Measurements from ENCODE around the gene NKX6-2. TPM values are rescaled to one million over a fixed set of nuclear protein-coding genes. Genes with fewer than 3 reads are reported as not detected.

The NKX6-2 gene
- polyA plus RNA-seq, 1 donor (not counting 4 experiments of a cell fraction or from before 2014, with no cell fraction given): not detected

DNA sequence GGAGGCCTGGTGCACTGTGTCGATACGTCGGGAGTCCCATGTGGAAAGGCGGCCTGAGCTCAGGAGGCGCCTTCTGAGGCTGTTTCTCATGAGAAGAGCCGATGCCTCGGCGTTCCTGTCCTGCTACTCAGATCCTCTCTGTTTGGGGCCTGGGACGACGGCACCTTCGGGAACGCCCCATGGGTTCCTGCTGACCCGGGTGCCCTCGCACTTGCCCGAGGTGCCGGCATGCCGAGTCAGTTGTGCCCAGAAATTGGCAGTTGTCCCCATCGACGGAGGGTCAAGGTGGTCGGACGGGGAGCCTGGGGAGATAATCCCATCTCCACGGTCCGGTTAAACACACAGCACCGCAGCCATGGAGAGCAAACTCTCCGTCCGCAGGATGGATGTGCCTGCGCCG, 33.0 kb downstream of the NKX6-2 start:
- H3K27ac ChIP-seq (ENCODE audit: control insufficient read depth, insufficient read depth, low read length): no peak overlapping the region
- H4K20me1 ChIP-seq (ENCODE audit: control insufficient read depth, extremely low read depth, insufficient read depth, low read length): no peaks in the 10 kb centered on the region
- dilution Hi-C loops (cut with MboI; ENCODE audit: extremely low pct_ligation_motif_present, low sequenced_read_pairs): no loop called here
- H3K9ac ChIP-seq (ENCODE audit: control insufficient read depth, extremely low read depth, insufficient read depth, low read length): no peak overlapping the region
- no peaks in the 10 kb centered on the region for H3K4me1 ChIP-seq (ENCODE audit: control insufficient read depth, extremely low read depth, insufficient read depth, low read length)
- peaks cover 4% of the 10 kb centered on the region for H3K9me3 ChIP-seq (ENCODE audit: control insufficient read depth, low read depth, low read length)
- H3K36me3 ChIP-seq (ENCODE audit: control insufficient read depth in 2 of 2, extremely low read depth in 1 of 2, insufficient read depth in 2 of 2, low read length in 2 of 2): peaks cover 0 to 6% of the 10 kb centered on the region in 2 experiments
- no peak overlapping the region for H3K4me2 ChIP-seq (ENCODE audit: control insufficient read depth, extremely low read depth, insufficient read depth, low read depth, low read length)
- TF ChIP-seq EZH2 (IDR thresholded peaks at IDR 0.05; ENCODE audit: low read length): no peak
- TF ChIP-seq, protein P1, sequence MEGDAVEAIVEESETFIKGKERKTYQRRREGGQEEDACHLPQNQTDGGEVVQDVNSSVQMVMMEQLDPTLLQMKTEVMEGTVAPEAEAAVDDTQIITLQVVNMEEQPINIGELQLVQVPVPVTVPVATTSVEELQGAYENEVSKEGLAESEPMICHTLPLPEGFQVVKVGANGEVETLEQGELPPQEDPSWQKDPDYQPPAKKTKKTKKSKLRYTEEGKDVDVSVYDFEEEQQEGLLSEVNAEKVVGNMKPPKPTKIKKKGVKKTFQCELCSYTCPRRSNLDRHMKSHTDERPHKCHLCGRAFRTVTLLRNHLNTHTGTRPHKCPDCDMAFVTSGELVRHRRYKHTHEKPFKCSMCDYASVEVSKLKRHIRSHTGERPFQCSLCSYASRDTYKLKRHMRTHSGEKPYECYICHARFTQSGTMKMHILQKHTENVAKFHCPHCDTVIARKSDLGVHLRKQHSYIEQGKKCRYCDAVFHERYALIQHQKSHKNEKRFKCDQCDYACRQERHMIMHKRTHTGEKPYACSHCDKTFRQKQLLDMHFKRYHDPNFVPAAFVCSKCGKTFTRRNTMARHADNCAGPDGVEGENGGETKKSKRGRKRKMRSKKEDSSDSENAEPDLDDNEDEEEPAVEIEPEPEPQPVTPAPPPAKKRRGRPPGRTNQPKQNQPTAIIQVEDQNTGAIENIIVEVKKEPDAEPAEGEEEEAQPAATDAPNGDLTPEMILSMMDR (optimal IDR thresholded peaks at IDR 0.05 in 1 of 3, IDR thresholded peaks at IDR 0.05 in 1 of 3, conservative IDR thresholded peaks at IDR 0.05 in 1 of 3; ENCODE audit: extremely low read depth in 1 of 3, insufficient read depth in 2 of 3, low read length in 3 of 3): no peak
- H3K9me1 ChIP-seq (ENCODE audit: control insufficient read depth, extremely low read depth, insufficient read depth, low read length): no peaks in the 10 kb centered on the region
- DNase-seq (ENCODE audit: low read depth, low spot score) (no peak), FAIRE-seq (no peak)
- H2AFZ ChIP-seq (ENCODE audit: control insufficient read depth, low read length): no peak overlapping the region
- H3K27me3 ChIP-seq (ENCODE audit: control insufficient read depth, extremely low read depth, insufficient read depth, low read length): no peaks in the 10 kb centered on the region
- no peak overlapping the region for H3K4me3 ChIP-seq (ENCODE audit: control insufficient read depth in 2 of 3, extremely low read depth in 1 of 3, insufficient read depth in 2 of 3, low read depth in 1 of 3, low read length in 3 of 3)
- H3K79me2 ChIP-seq (ENCODE audit: control insufficient read depth, insufficient read depth, low read length): no peaks in the 10 kb centered on the region

DNA sequence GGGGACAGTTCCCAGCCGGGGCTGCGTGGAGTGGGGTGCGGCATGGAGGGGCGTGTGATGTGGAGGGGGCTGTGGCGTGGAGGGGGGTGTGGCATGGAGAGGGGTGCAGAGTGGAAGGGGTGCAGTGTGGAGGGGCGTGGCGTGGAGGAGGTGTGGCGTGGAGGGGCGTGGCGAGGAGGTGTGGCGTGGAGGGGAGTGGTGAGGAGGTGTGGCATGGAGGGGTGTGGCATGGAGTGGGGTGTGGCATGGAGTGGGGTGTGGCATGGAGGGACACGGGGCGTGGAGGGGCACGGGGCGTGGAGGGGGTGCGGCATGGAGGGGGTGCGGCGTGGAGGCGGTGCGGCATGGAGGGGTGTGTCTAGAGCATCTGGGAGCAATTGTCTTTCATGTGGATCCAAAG, 33.6 kb downstream of the NKX6-2 start:
- TF ChIP-seq, protein P1 (optimal IDR thresholded peaks at IDR 0.05 in 1 of 3, IDR thresholded peaks at IDR 0.05 in 1 of 3, conservative IDR thresholded peaks at IDR 0.05 in 1 of 3; ENCODE audit: extremely low read depth in 1 of 3, insufficient read depth in 2 of 3, low read length in 3 of 3): no peak
- no peak for TF ChIP-seq EZH2 (IDR thresholded peaks at IDR 0.05; ENCODE audit: low read length)
- Histone ChIP-seq H3K27ac (ENCODE audit: control insufficient read depth, insufficient read depth, low read length) (no peak overlapping the region), H3K4me3 (ENCODE audit: control insufficient read depth in 2 of 3, extremely low read depth in 1 of 3, insufficient read depth in 2 of 3, low read depth in 1 of 3, low read length in 3 of 3) (no peak overlapping the region), H3K4me2 (ENCODE audit: control insufficient read depth, extremely low read depth, insufficient read depth, low read depth, low read length) (no peak overlapping the region), H3K79me2 (ENCODE audit: control insufficient read depth, insufficient read depth, low read length) (no peaks in the 10 kb centered on the region), H3K4me1 (ENCODE audit: control insufficient read depth, extremely low read depth, insufficient read depth, low read length) (no peaks in the 10 kb centered on the region), H4K20me1 (ENCODE audit: control insufficient read depth, extremely low read depth, insufficient read depth, low read length) (no peaks in the 10 kb centered on the region), H3K9me1 (ENCODE audit: control insufficient read depth, extremely low read depth, insufficient read depth, low read length) (no peaks in the 10 kb centered on the region), H3K27me3 (ENCODE audit: control insufficient read depth, extremely low read depth, insufficient read depth, low read length) (no peaks in the 10 kb centered on the region), H3K36me3 (ENCODE audit: control insufficient read depth in 2 of 2, extremely low read depth in 1 of 2, insufficient read depth in 2 of 2, low read length in 2 of 2) (peaks cover 0 to 6% of the 10 kb centered on the region in 2 experiments), H2AFZ (ENCODE audit: control insufficient read depth, low read length) (no peak overlapping the region), H3K9ac (ENCODE audit: control insufficient read depth, extremely low read depth, insufficient read depth, low read length) (no peak overlapping the region), H3K9me3 (ENCODE audit: control insufficient read depth, low read depth, low read length) (peaks cover 4% of the 10 kb centered on the region)
- dilution Hi-C loops (cut with MboI; ENCODE audit: extremely low pct_ligation_motif_present, low sequenced_read_pairs): no loop called here
- no peak for FAIRE-seq
- no peak for DNase-seq (ENCODE audit: low read depth, low spot score)
